Smooth muscle cell (in vitro differentiated cells): ENCODE measurements around the gene SPPL3. TPM values are rescaled to one million over a fixed set of nuclear protein-coding genes. Genes with fewer than 3 reads are reported as not detected.

Experiments used
- DNase-seq: peaks from one replicate; lab custom pipeline; 2025; ENCODE audit not compliant: unreplicated experiment; lab: John Stamatoyannopoulos, UW
- H2AFZ ChIP-seq: fragments of 200-600 bp; sonication (generic); 2 replicates; pipeline ENCODE4 v1.6.0; 2016; ENCODE audit warnings: antibody characterized with exemption, low read depth, mild to moderate bottlenecking
- H3F3A ChIP-seq: fragments of 200-600 bp; sonication (generic); 2 replicates; pipeline ENCODE4 v1.6.0; 2017; ENCODE audit warnings: antibody characterized with exemption, low read depth
- H3K27ac ChIP-seq: fragments of 200-600 bp; sonication (generic); 2 replicates; pipeline ENCODE4 v1.5.1; 2016; ENCODE audit warnings: low read depth, mild to moderate bottlenecking
- H3K27me3 ChIP-seq: fragments of 200-600 bp; sonication (generic); 2 replicates; pipeline ENCODE4 v1.6.1; 2016; ENCODE audit warnings: low read depth, mild to moderate bottlenecking
- H3K36me3 ChIP-seq: fragments of 200-600 bp; sonication (generic); 2 replicates; pipeline ENCODE4 v1.5.1; 2016; ENCODE audit warnings: low read depth
- H3K4me1 ChIP-seq: fragments of 200-600 bp; sonication (generic); 2 replicates; pipeline ENCODE4 v1.5.1; 2016; ENCODE audit warnings: low read depth
- H3K4me2 ChIP-seq: fragments of 200-600 bp; sonication (generic); 2 replicates; pipeline ENCODE4 v1.6.0; 2016; ENCODE audit warnings: mild to moderate bottlenecking
- H3K4me3 ChIP-seq: fragments of 200-600 bp; sonication (generic); 2 replicates; pipeline ENCODE4 v1.5.1; 2016; ENCODE audit warnings: mild to moderate bottlenecking
- H3K79me2 ChIP-seq: fragments of 200-600 bp; sonication (generic); 2 replicates; pipeline ENCODE4 v1.6.0; 2016; ENCODE audit warnings: low read depth, mild to moderate bottlenecking
- H3K9ac ChIP-seq: fragments of 200-600 bp; sonication (generic); 2 replicates; pipeline ENCODE4 v1.6.0; 2016; ENCODE audit warnings: low read depth
- H3K9me3 ChIP-seq: fragments of 200-600 bp; sonication (generic); replicated peaks from 2 replicates; pipeline ENCODE4 v1.5.1; 2016; ENCODE audit warnings: low read depth
- H4K20me1 ChIP-seq: fragments of 200-600 bp; sonication (generic); 2 replicates; pipeline ENCODE4 v1.6.0; 2016; ENCODE audit warnings: low read depth
- CTCF ChIP-seq: fragments of 200-600 bp; sonication (generic); IDR thresholded peaks from 2 replicates; pipeline ENCODE4 v1.5.1; 2017; ENCODE audit warnings: borderline replicate concordance, mild to moderate bottlenecking, antibody characterized with exemption; ENCODE audit not compliant: insufficient read depth, poor library complexity, severe bottlenecking
- WGBS: methylation state at CpG from one replicate; pipeline ENCODE4 v1.1.7; 2016; ENCODE audit warnings: low lambda C conversion rate; 5-methylcytosine and 5-hydroxymethylcytosine counted together
- polyA plus RNA-seq: library from polyadenylated mRNA; unstranded; fragments of >200 nt; fragmentation: Nextera tagmentation; extraction: Ambion mirVana; gene quantifications from 2 replicates; pipeline ENCODE4 v1.2.1, GENCODE V29; 2016
- total RNA-seq: library from RNA; depleted of rRNA; stranded (reverse); fragments of >200 nt; gene quantifications from 2 replicates; pipeline ENCODE4 v1.2.3, GENCODE V29; 2014

Gene SPPL3
- total and polyA plus RNA-seq, 2 experiments from 2014 or later = 22.5 to 27.0 TPM

- TF ChIP-seq CTCF = no peak
- Histone ChIP-seq H3K36me3 (no peaks in the 10 kb centered on the region), H3F3A (peaks cover 14% of the 10 kb centered on the region), H3K4me1 (no peaks in the 10 kb centered on the region), H3K9me3 (no peaks in the 10 kb centered on the region), H3K4me3 (no peak overlapping the region), H3K4me2 (no peak overlapping the region), H3K27ac (no peak overlapping the region), H2AFZ (no peak overlapping the region), H3K9ac (no peak overlapping the region), H4K20me1 (peaks cover 100% of the 10 kb centered on the region), H3K27me3 (no peaks in the 10 kb centered on the region), H3K79me2 (peaks cover 37% of the 10 kb centered on the region)
- WGBS = 96% methylated on average over 18 of the region's 18 CpGs
- DNase-seq = no peak
These were observed 59.2 kb downstream of the SPPL3 start for GRCh38 chr12:120844768-120845449.

GRCh38 chr12:120844297-120844696 is 59.9 kb downstream of the SPPL3 start:
- no peak overlapping the region for H3K4me2 ChIP-seq
- WGBS = 73% methylated on average over 5 of the region's 5 CpGs

GRCh38 chr12:120843472-120843871 is 60.7 kb downstream of the SPPL3 start:
- Histone ChIP-seq H3K9me3 (no peaks in the 10 kb centered on the region), H3K9ac (no peak overlapping the region), H2AFZ (no peak overlapping the region), H3F3A (peaks cover 11% of the 10 kb centered on the region), H3K4me3 (no peak overlapping the region), H4K20me1 (peaks cover 96% of the 10 kb centered on the region), H3K4me1 (no peaks in the 10 kb centered on the region), H3K4me2 (no peak overlapping the region), H3K79me2 (peaks cover 40% of the 10 kb centered on the region), H3K27me3 (no peaks in the 10 kb centered on the region), H3K27ac (no peak overlapping the region), H3K36me3 (no peaks in the 10 kb centered on the region)
- no peak for DNase-seq
- WGBS = 93% methylated on average over 6 of the region's 6 CpGs
- no peak for TF ChIP-seq CTCF

More at GRCh38 chr12:120844297-120844696, 59.9 kb downstream of the SPPL3 start:
- Histone ChIP-seq H3K27ac (no peak overlapping the region), H3K4me1 (no peaks in the 10 kb centered on the region), H3K9me3 (no peaks in the 10 kb centered on the region), H4K20me1 (peaks cover 100% of the 10 kb centered on the region), H3K9ac (no peak overlapping the region), H3F3A (peaks cover 14% of the 10 kb centered on the region), H2AFZ (no peak overlapping the region), H3K79me2 (peaks cover 37% of the 10 kb centered on the region), H3K36me3 (no peaks in the 10 kb centered on the region), H3K4me3 (no peak overlapping the region), H3K27me3 (no peaks in the 10 kb centered on the region)
- no peak for DNase-seq
- TF ChIP-seq CTCF = no peak

GRCh38 chr12:120842595-120842994 is 61.6 kb downstream of the SPPL3 start:
- TF ChIP-seq CTCF = no peak

More at GRCh38 chr12:120842595-120842994, 61.6 kb downstream of the SPPL3 start:
- H3K4me3 ChIP-seq = no peak overlapping the region
- H3K4me2 ChIP-seq = no peak overlapping the region
- H3K79me2 ChIP-seq = peaks cover 49% of the 10 kb centered on the region
- H3K9me3 ChIP-seq = no peaks in the 10 kb centered on the region
- H3K27ac ChIP-seq = no peak overlapping the region
- H4K20me1 ChIP-seq = peaks cover 96% of the 10 kb centered on the region
- 69% methylated on average over 3 of the region's 3 CpGs for WGBS
- no peaks in the 10 kb centered on the region for H3K4me1 ChIP-seq
- DNase-seq = no peak
- no peaks in the 10 kb centered on the region for H3K36me3 ChIP-seq
- H2AFZ ChIP-seq = no peak overlapping the region
- no peak overlapping the region for H3K9ac ChIP-seq
- peaks cover 5% of the 10 kb centered on the region for H3F3A ChIP-seq
- no peaks in the 10 kb centered on the region for H3K27me3 ChIP-seq
